Neural cell (in vitro differentiated cells): Measurements from ENCODE around the gene SDCBP2. TPM values are rescaled to one million over a fixed set of nuclear protein-coding genes. Genes with fewer than 3 reads are reported as not detected.

Experiments used
- H2AFZ ChIP-seq: fragments of 200-600, 300-800 bp; sonication (generic), shearing (Covaris generic); 2 replicates; pipeline ENCODE4 v1.6.0; 2014; ENCODE audit warnings: low read depth, mild to moderate bottlenecking, antibody characterized with exemption, low read length, moderate library complexity
- H3F3A ChIP-seq: fragments of 200-600 bp; shearing (Covaris generic); 2 replicates; pipeline ENCODE4 v1.6.1; 2016; ENCODE audit warnings: mild to moderate bottlenecking, moderate library complexity, mixed read lengths, antibody characterized with exemption, low read length; ENCODE audit not compliant: insufficient read depth, poor library complexity, severe bottlenecking
- H3K27ac ChIP-seq: fragments of 200-600, 300-800 bp; sonication (generic), shearing (Covaris generic); 2 replicates; pipeline ENCODE4 v1.5.1; 2014; ENCODE audit warnings: mild to moderate bottlenecking, low read length, moderate library complexity
- H3K27me3 ChIP-seq: fragments of 300-800, 200-600 bp; sonication (generic), shearing (Covaris generic); 2 replicates; pipeline ENCODE4 v1.6.0; 2014; ENCODE audit warnings: mild to moderate bottlenecking, low read depth, low read length, moderate library complexity; ENCODE audit not compliant: insufficient read depth
- H3K36me3 ChIP-seq: fragments of 300-800, 200-600 bp; sonication (generic), shearing (Covaris generic); 2 replicates; pipeline ENCODE4 v1.5.1; 2014; ENCODE audit warnings: mild to moderate bottlenecking, antibody characterized with exemption, low read length, moderate library complexity; ENCODE audit not compliant: insufficient read depth
- H3K4me2 ChIP-seq: fragments of 300-800, 200-600 bp; sonication (generic), shearing (Covaris generic); 2 replicates; pipeline ENCODE4 v1.6.0; 2014; ENCODE audit warnings: mild to moderate bottlenecking, low read length
- H3K4me3 ChIP-seq: fragments of 300-800, 200-600 bp; sonication (generic), shearing (Covaris generic); 2 replicates; pipeline ENCODE4 v1.5.1; 2014; ENCODE audit warnings: mild to moderate bottlenecking, low read length, moderate library complexity
- H3K79me2 ChIP-seq: fragments of 200-600 bp; shearing (Covaris generic); replicated peaks from 2 replicates; pipeline ENCODE4 v1.6.0; 2014; ENCODE audit warnings: mild to moderate bottlenecking, low read length, moderate library complexity; ENCODE audit not compliant: insufficient read depth
- H3K9ac ChIP-seq: fragments of 300-800, 200-600 bp; sonication (generic), shearing (Covaris generic); 2 replicates; pipeline ENCODE4 v1.6.1; 2016; ENCODE audit warnings: mild to moderate bottlenecking, low read length, mixed read lengths
- H3K9me2 ChIP-seq: fragments of 200-600 bp; shearing (Covaris generic); 2 replicates; pipeline ENCODE4 v1.6.1; 2016; ENCODE audit warnings: mild to moderate bottlenecking, low read length, mixed read lengths; ENCODE audit not compliant: insufficient read depth
- H3K9me3 ChIP-seq: fragments of 200-600, 300-800 bp; sonication (generic), shearing (Covaris generic); 2 replicates; pipeline ENCODE4 v1.6.1; 2016; ENCODE audit warnings: mild to moderate bottlenecking, mixed run types, low read length, moderate library complexity, mixed read lengths
- H4K20me1 ChIP-seq: fragments of 200-600 bp; shearing (Covaris generic); 2 replicates; pipeline ENCODE4 v1.6.1; 2016; ENCODE audit warnings: mild to moderate bottlenecking, mixed run types; ENCODE audit not compliant: insufficient read depth
- CTCF ChIP-seq: fragments of 450-650 bp; IDR thresholded peaks from 2 replicates; pipeline ENCODE4 v1.5.1; 2014; ENCODE audit warnings: antibody characterized with exemption, mild to moderate bottlenecking, moderate library complexity; ENCODE audit not compliant: poor library complexity, severe bottlenecking
- EP300 ChIP-seq: fragments of 450-650 bp; conservative IDR thresholded peaks from 2 replicates; pipeline ENCODE4 v1.6.1; 2014; ENCODE audit warnings: antibody characterized with exemption, mild to moderate bottlenecking, moderate library complexity; ENCODE audit not compliant: poor library complexity, severe bottlenecking
- EZH2 ChIP-seq: fragments of 200-600, 300-800 bp; shearing (Covaris generic), sonication (generic); IDR thresholded peaks from 2 replicates; pipeline ENCODE4 v1.6.1; 2014; ENCODE audit warnings: antibody characterized with exemption, low read length, borderline replicate concordance, mild to moderate bottlenecking; ENCODE audit not compliant: insufficient read depth, poor library complexity, severe bottlenecking
- MXI1 ChIP-seq: fragments of 450-650 bp; conservative IDR thresholded peaks from 2 replicates; pipeline ENCODE4 v1.6.1; 2014; ENCODE audit warnings: antibody characterized with exemption, mild to moderate bottlenecking; ENCODE audit not compliant: poor library complexity, severe bottlenecking
- POLR2AphosphoS5 ChIP-seq: IDR thresholded peaks from 2 replicates; pipeline ENCODE4 v1.6.1; 2012
- RAD21 ChIP-seq: fragments of 450-650 bp; conservative IDR thresholded peaks from 2 replicates; pipeline ENCODE4 v1.6.1; 2014; ENCODE audit warnings: antibody characterized with exemption, mild to moderate bottlenecking, moderate library complexity
- REST ChIP-seq: IDR thresholded peaks from 2 replicates; pipeline ENCODE4 v1.6.1; 2012; ENCODE audit warnings: borderline replicate concordance
- SMC3 ChIP-seq: fragments of 450-650 bp; conservative IDR thresholded peaks from 2 replicates; pipeline ENCODE4 v1.6.1; 2014; ENCODE audit warnings: antibody characterized with exemption, mild to moderate bottlenecking, moderate library complexity; ENCODE audit not compliant: poor library complexity
- TAF1 ChIP-seq: IDR thresholded peaks from 2 replicates; pipeline ENCODE4 v1.6.1; 2012; ENCODE audit warnings: low read depth
- polyA plus RNA-seq: library from polyadenylated mRNA; depleted of rRNA; stranded (reverse); fragments of >200 nt; gene quantifications from 2 replicates; pipeline ENCODE4 v1.2.3, GENCODE V29; 2014

SDCBP2 gene
- polyA plus RNA-seq, 1 donor from 2014 or later: 5.2 TPM

- Histone ChIP-seq H3K4me3 (no peak overlapping the region), H3K79me2 (no peaks in the 10 kb centered on the region), H3K4me2 (no peak overlapping the region), H3K9me3 (no peaks in the 10 kb centered on the region), H4K20me1 (no peaks in the 10 kb centered on the region), H3K36me3 (no peaks in the 10 kb centered on the region), H3K9ac (no peak overlapping the region), H3K9me2 (no peaks in the 10 kb centered on the region), H3F3A (no peaks in the 10 kb centered on the region), H3K27me3 (no peaks in the 10 kb centered on the region), H3K27ac (no peak overlapping the region), H2AFZ (no peak overlapping the region)
- TF ChIP-seq RAD21: no peak
- no peak for TF ChIP-seq MXI1
- TF ChIP-seq SMC3: no peak
- no peak for TF ChIP-seq REST
- TF ChIP-seq POLR2AphosphoS5: no peak
- no peak for TF ChIP-seq TAF1
- TF ChIP-seq CTCF: no peak
- no peak for TF ChIP-seq EP300
- TF ChIP-seq EZH2: no peak
These were observed 41.6 kb downstream of the SDCBP2 start for GRCh38 chr20:1287306-1287705.

GRCh38 chr20:1286267-1287024 is 42.5 kb downstream of the SDCBP2 start:
- Histone ChIP-seq H3K27ac (no peak overlapping the region), H3K4me2 (no peak overlapping the region), H3K4me3 (no peak overlapping the region), H3K9me2 (no peaks in the 10 kb centered on the region), H3K9me3 (no peaks in the 10 kb centered on the region), H3F3A (no peaks in the 10 kb centered on the region), H3K9ac (no peak overlapping the region), H4K20me1 (no peaks in the 10 kb centered on the region), H3K36me3 (no peaks in the 10 kb centered on the region), H3K79me2 (no peaks in the 10 kb centered on the region), H3K27me3 (no peaks in the 10 kb centered on the region), H2AFZ (no peak overlapping the region)
- TF ChIP-seq SMC3: no peak
- no peak for TF ChIP-seq TAF1
- TF ChIP-seq CTCF: no peak
- no peak for TF ChIP-seq POLR2AphosphoS5
- no peak for TF ChIP-seq RAD21
- no peak for TF ChIP-seq EZH2
- TF ChIP-seq REST: no peak
- TF ChIP-seq MXI1: no peak
- no peak for TF ChIP-seq EP300
